ENCODE measurements around the gene HCLS1. TPM values are rescaled to one million over a fixed set of nuclear protein-coding genes. Genes with fewer than 3 reads are reported as not detected.

Gene HCLS1
- total RNA-seq, 1 experiment from 2014 or later: 0.45 TPM

DNA sequence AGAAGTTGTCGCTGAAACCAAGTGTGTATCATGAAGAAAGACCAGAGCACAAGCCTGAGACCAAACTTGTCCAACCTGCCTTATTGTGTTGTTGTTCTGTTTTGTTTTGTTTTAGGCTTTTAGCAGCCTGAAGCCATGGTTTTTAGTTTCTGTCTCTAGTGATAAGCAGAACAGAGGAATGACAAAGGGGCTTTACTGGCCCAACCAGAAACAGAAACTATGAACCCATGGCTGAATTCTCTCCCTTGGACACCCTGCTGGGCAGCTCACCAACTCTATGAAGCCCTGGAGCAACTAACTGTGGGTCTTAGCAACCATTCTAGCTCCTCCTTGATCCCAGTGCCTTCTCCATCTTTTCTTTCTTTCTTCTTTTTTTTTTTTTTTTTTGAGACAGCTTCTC is 30.3 kb downstream of the HCLS1 start:
- H3K9me3 ChIP-seq: no peaks in the 10 kb centered on the region
- no peak for DNase-seq
- no peak overlapping the region for H3K4me3 ChIP-seq (ENCODE audit: low read depth, low read length)
- ChIA-PET POLR2A (no interaction called here), CTCF (no interaction called here)
- no peaks in the 10 kb centered on the region for H3K36me3 Mint-ChIP-seq (ENCODE audit: insufficient read depth, unreplicated experiment)
- no peaks in the 10 kb centered on the region for H3K36me3 ChIP-seq (ENCODE audit: control insufficient read depth, insufficient read depth, low read length)
- no peaks in the 10 kb centered on the region for H3K27me3 ChIP-seq (replicated peaks; ENCODE audit: control insufficient read depth, insufficient read depth, low read length)
- TF ChIP-seq, protein P1, sequence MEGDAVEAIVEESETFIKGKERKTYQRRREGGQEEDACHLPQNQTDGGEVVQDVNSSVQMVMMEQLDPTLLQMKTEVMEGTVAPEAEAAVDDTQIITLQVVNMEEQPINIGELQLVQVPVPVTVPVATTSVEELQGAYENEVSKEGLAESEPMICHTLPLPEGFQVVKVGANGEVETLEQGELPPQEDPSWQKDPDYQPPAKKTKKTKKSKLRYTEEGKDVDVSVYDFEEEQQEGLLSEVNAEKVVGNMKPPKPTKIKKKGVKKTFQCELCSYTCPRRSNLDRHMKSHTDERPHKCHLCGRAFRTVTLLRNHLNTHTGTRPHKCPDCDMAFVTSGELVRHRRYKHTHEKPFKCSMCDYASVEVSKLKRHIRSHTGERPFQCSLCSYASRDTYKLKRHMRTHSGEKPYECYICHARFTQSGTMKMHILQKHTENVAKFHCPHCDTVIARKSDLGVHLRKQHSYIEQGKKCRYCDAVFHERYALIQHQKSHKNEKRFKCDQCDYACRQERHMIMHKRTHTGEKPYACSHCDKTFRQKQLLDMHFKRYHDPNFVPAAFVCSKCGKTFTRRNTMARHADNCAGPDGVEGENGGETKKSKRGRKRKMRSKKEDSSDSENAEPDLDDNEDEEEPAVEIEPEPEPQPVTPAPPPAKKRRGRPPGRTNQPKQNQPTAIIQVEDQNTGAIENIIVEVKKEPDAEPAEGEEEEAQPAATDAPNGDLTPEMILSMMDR (IDR thresholded peaks at IDR 0.05; ENCODE audit: insufficient read depth in 1 of 2, low read depth in 1 of 2, low read length in 1 of 2, severe bottlenecking in 1 of 2, unreplicated experiment in 1 of 2): no peak
- intact Hi-C loops (cut with micrococcal nuclease; ENCODE audit: unreplicated experiment): no loop called here
- no TSS peak for BruUV-seq (replicated peaks)
- H3K27ac Mint-ChIP-seq (ENCODE audit: unreplicated experiment): no peak overlapping the region
- H3K4me1 ChIP-seq: no peaks in the 10 kb centered on the region
- no peak overlapping the region for H3K4me3 Mint-ChIP-seq (ENCODE audit: unreplicated experiment)
- no peaks in the 10 kb centered on the region for H3K9me3 Mint-ChIP-seq (ENCODE audit: unreplicated experiment)
- peaks cover 4% of the 10 kb centered on the region for H3K27me3 Mint-ChIP-seq (ENCODE audit: insufficient read depth, unreplicated experiment)
- no peaks in the 10 kb centered on the region for H3K4me1 Mint-ChIP-seq (ENCODE audit: low read depth, unreplicated experiment)

DNA sequence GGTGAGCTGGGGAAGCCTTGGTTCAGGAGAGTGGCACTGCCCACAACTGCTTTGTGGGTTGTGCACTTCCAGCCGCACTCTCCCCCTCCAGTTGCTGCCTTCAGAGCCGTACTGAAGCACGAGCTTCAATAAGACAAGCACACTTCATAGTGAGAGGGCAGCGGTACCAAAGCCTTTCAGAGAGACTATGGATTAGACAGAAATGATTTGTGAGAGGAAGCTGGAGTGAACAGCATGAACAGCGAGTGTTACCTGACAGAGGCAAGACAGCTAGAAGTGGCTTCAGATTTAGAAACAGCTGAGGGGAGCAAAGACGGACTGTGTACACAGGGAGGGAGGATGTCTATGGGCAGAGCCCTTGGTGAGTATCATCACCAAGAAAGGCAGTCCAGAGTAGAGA is 31.1 kb downstream of the HCLS1 start:
- H3K4me1 Mint-ChIP-seq (ENCODE audit: low read depth, unreplicated experiment): no peaks in the 10 kb centered on the region
- H3K4me1 ChIP-seq: no peaks in the 10 kb centered on the region
- TF ChIP-seq, protein P1 (IDR thresholded peaks at IDR 0.05; ENCODE audit: insufficient read depth in 1 of 2, low read depth in 1 of 2, low read length in 1 of 2, severe bottlenecking in 1 of 2, unreplicated experiment in 1 of 2): no peak
- H3K27me3 ChIP-seq (replicated peaks; ENCODE audit: control insufficient read depth, insufficient read depth, low read length): no peaks in the 10 kb centered on the region
- CTCF ChIA-PET: no interaction called here
- no peaks in the 10 kb centered on the region for H3K9me3 ChIP-seq
- intact Hi-C loops (cut with micrococcal nuclease; ENCODE audit: unreplicated experiment): no loop called here
- H3K9me3 Mint-ChIP-seq (ENCODE audit: unreplicated experiment): no peaks in the 10 kb centered on the region
- no peak for DNase-seq
- no peaks in the 10 kb centered on the region for H3K27me3 Mint-ChIP-seq (ENCODE audit: insufficient read depth, unreplicated experiment)
- no TSS peak for BruUV-seq (replicated peaks)
- no peaks in the 10 kb centered on the region for H3K36me3 ChIP-seq (ENCODE audit: control insufficient read depth, insufficient read depth, low read length)
- no peak overlapping the region for H3K27ac Mint-ChIP-seq (ENCODE audit: unreplicated experiment)
- no peak overlapping the region for H3K4me3 ChIP-seq (ENCODE audit: low read depth, low read length)
- no peaks in the 10 kb centered on the region for H3K36me3 Mint-ChIP-seq (ENCODE audit: insufficient read depth, unreplicated experiment)
- no peak overlapping the region for H3K4me3 Mint-ChIP-seq (ENCODE audit: unreplicated experiment)
- POLR2A ChIA-PET: no interaction called here

DNA sequence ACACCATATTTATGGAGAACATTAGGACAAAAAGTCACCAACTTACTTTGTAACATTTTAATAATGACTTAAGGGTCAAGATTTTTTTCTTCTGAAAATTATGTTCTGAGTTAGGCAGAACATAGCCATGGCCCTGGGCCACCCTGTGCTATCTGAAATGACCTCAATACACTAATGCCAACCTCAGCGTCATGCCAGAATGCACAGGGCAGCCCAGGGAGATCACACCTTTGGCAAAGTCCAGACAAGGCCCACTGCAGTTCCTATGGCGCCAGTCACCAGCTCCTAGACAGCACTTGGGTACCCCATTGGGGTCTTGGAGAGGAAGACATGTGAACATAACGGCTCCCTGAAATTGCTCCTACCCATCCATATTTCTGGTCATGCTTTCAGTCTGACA is 33.1 kb downstream of the HCLS1 start:
- Histone ChIP-seq H3K4me3 (ENCODE audit: low read depth, low read length) (no peak overlapping the region), H3K4me1 (no peaks in the 10 kb centered on the region), H3K36me3 (ENCODE audit: control insufficient read depth, insufficient read depth, low read length) (no peaks in the 10 kb centered on the region), H3K27me3 (replicated peaks; ENCODE audit: control insufficient read depth, insufficient read depth, low read length) (no peaks in the 10 kb centered on the region), H3K9me3 (no peaks in the 10 kb centered on the region)
- no peaks in the 10 kb centered on the region for H3K27me3 Mint-ChIP-seq (ENCODE audit: insufficient read depth, unreplicated experiment)
- BruUV-seq (replicated peaks): no TSS peak
- no peak overlapping the region for H3K4me3 Mint-ChIP-seq (ENCODE audit: unreplicated experiment)
- TF ChIP-seq, protein P1 (IDR thresholded peaks at IDR 0.05; ENCODE audit: insufficient read depth in 1 of 2, low read depth in 1 of 2, low read length in 1 of 2, severe bottlenecking in 1 of 2, unreplicated experiment in 1 of 2): no peak
- ChIA-PET CTCF (no interaction called here), POLR2A (no interaction called here)
- H3K4me1 Mint-ChIP-seq (ENCODE audit: low read depth, unreplicated experiment): no peaks in the 10 kb centered on the region
- H3K36me3 Mint-ChIP-seq (ENCODE audit: insufficient read depth, unreplicated experiment): no peaks in the 10 kb centered on the region
- H3K9me3 Mint-ChIP-seq (ENCODE audit: unreplicated experiment): no peaks in the 10 kb centered on the region
- DNase-seq: no peak
- no peak overlapping the region for H3K27ac Mint-ChIP-seq (ENCODE audit: unreplicated experiment)
- intact Hi-C loops (cut with micrococcal nuclease; ENCODE audit: unreplicated experiment): no loop called here

All from Caco-2 (cell line).